HEK293 (cell line): Measurements from ENCODE around the gene SETD3.

ENCODE experiments used
- CTCF ChIP-seq: fragments of 450-650 bp; formaldehyde crosslinking; IDR thresholded peaks from 2 replicates; pipeline ENCODE4 v1.5.1; 2016; ENCODE audit warnings: missing biosample characterization, missing genetic modification characterization
- HOXA7 ChIP-seq: sonication (generic); formaldehyde crosslinking; IDR thresholded peaks from 2 replicates; pipeline ENCODE4 v1.8.1; 2022; ENCODE audit warnings: missing genetic modification reagents, borderline replicate concordance
- WT1 ChIP-seq: fragments of 450-650 bp; formaldehyde crosslinking; IDR thresholded peaks from 2 replicates; pipeline ENCODE4 v1.5.1; 2016; ENCODE audit warnings: missing biosample characterization, missing genetic modification characterization
- ZNF223 ChIP-seq: fragments of 450-650 bp; formaldehyde crosslinking; IDR thresholded peaks from 2 replicates; pipeline ENCODE4 v1.5.1; 2016; ENCODE audit warnings: missing biosample characterization, missing genetic modification characterization
- ZNF274 ChIP-seq, 2 experiments: fragments of 200-500 bp in 1 of 2; fragments of 450-650 bp in 1 of 2; sonication (Bioruptor generic) in 1 of 2; formaldehyde crosslinking in 1 of 2; IDR thresholded peaks; 2 replicates each; pipeline versions ENCODE4 v1.5.1 to v1.6.1; 2014 to 2016; ENCODE audit warnings: borderline replicate concordance in 1 of 2, inconsistent platforms in 1 of 2, low read length in 1 of 2, missing biosample characterization in 1 of 2, missing genetic modification characterization in 1 of 2
- ZNF398 ChIP-seq: fragments of 450-650 bp; formaldehyde crosslinking; IDR thresholded peaks from 2 replicates; pipeline ENCODE4 v1.5.1; 2017; ENCODE audit warnings: missing biosample characterization, missing genetic modification characterization
- ZNF501 ChIP-seq: fragments of 450-650 bp; formaldehyde crosslinking; IDR thresholded peaks from 2 replicates; pipeline ENCODE4 v1.5.1; 2016; ENCODE audit warnings: missing biosample characterization, missing genetic modification characterization
- ZNF792 ChIP-seq: fragments of 450-650 bp; formaldehyde crosslinking; IDR thresholded peaks from 2 replicates; pipeline ENCODE4 v1.5.1; 2016; ENCODE audit warnings: missing biosample characterization, missing genetic modification characterization

GRCh38 chr14:99393059-99393655 is 87.5 kb downstream of the SETD3 start:
- TF ChIP-seq ZNF792, result no peak
- TF ChIP-seq CTCF (tag by site-specific recombination), result peak; percentile 32; the same call in 1 of the 2 replicates
- TF ChIP-seq HOXA7 (CRISPR knock-in tag), result no peak
- TF ChIP-seq ZNF501, result no peak
- TF ChIP-seq ZNF223 (tag by site-specific recombination), result no peak
- TF ChIP-seq ZNF398, result no peak
- TF ChIP-seq ZNF274 (IDR thresholded peaks at IDR 0.05; ENCODE audit: low read length), result no peak
- TF ChIP-seq ZNF274 (tag by site-specific recombination; IDR thresholded peaks at IDR 0.05; ENCODE audit: borderline replicate concordance), result no peak
- TF ChIP-seq WT1 (tag by site-specific recombination), result no peak
